A549 (cell line): ENCODE results near the gene PLCD1.

Source experiments
- EP300 ChIP-seq, 2 experiments: fragments of >200 bp; sonication (Bioruptor Twin); formaldehyde crosslinking; IDR thresholded peaks; 2 replicates in 1 of 2; 3 replicates in 1 of 2; pipeline ENCODE4 v1.6.1; 2016 to 2017
- MYC ChIP-seq: IDR thresholded peaks from 2 replicates; pipeline ENCODE4 v1.6.1; 2012; ENCODE audit warnings: mild to moderate bottlenecking, inconsistent platforms, low read length, improper control_type of control experiment, borderline replicate concordance
- NFE2L2 ChIP-seq: fragments of 150-350 bp; conservative IDR thresholded peaks from 2 replicates; pipeline ENCODE4 v1.6.1; 2014; ENCODE audit warnings: low read length
- POLR2A ChIP-seq: IDR thresholded peaks from 2 replicates; pipeline ENCODE4 v1.6.1; 2012; ENCODE audit warnings: mild to moderate bottlenecking, low read length
- REST ChIP-seq: fragments of 200-600 bp; sonication (generic); IDR thresholded peaks from 2 replicates; pipeline ENCODE4 v1.6.1; 2016; ENCODE audit warnings: antibody characterized with exemption, mild to moderate bottlenecking, moderate library complexity
- RFX5 ChIP-seq: fragments of 450-650 bp; IDR thresholded peaks from 2 replicates; pipeline ENCODE4 v1.7.1; 2014; ENCODE audit warnings: antibody characterized with exemption, mild to moderate bottlenecking, moderate library complexity
- SMC3 ChIP-seq: fragments of >200 bp; sonication (Bioruptor Twin); formaldehyde crosslinking; IDR thresholded peaks from 3 replicates; pipeline ENCODE4 v1.6.1; 2018; ENCODE audit warnings: inconsistent platforms
- SREBF2 ChIP-seq: fragments of 450-650 bp; IDR thresholded peaks from 2 replicates; pipeline ENCODE4 v1.6.1; 2014; ENCODE audit warnings: mild to moderate bottlenecking, moderate library complexity
- USF2 ChIP-seq: fragments of 450-650 bp; IDR thresholded peaks from 2 replicates; pipeline ENCODE4 v1.6.1; 2014; ENCODE audit warnings: antibody characterized with exemption
- ZFP36 ChIP-seq: fragments of 450-650 bp; IDR thresholded peaks from 2 replicates; pipeline ENCODE4 v1.6.1; 2014; ENCODE audit warnings: borderline replicate concordance; ENCODE audit not compliant: partially characterized antibody
- ZSCAN20 ChIP-seq: fragments of 250-450 bp; sonication (Bioruptor Pico); IDR thresholded peaks from 2 replicates; pipeline ENCODE4 v1.8.0; 2022; ENCODE audit warnings: mild to moderate bottlenecking, moderate library complexity
- TF ChIP-seq, protein P1 (sequence below): fragments of >200 bp; sonication (Bioruptor Twin); formaldehyde crosslinking; IDR thresholded peaks from 3 replicates; pipeline ENCODE4 v1.5.1; 2016

- TF ChIP-seq, protein P1, sequence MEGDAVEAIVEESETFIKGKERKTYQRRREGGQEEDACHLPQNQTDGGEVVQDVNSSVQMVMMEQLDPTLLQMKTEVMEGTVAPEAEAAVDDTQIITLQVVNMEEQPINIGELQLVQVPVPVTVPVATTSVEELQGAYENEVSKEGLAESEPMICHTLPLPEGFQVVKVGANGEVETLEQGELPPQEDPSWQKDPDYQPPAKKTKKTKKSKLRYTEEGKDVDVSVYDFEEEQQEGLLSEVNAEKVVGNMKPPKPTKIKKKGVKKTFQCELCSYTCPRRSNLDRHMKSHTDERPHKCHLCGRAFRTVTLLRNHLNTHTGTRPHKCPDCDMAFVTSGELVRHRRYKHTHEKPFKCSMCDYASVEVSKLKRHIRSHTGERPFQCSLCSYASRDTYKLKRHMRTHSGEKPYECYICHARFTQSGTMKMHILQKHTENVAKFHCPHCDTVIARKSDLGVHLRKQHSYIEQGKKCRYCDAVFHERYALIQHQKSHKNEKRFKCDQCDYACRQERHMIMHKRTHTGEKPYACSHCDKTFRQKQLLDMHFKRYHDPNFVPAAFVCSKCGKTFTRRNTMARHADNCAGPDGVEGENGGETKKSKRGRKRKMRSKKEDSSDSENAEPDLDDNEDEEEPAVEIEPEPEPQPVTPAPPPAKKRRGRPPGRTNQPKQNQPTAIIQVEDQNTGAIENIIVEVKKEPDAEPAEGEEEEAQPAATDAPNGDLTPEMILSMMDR = no peak
- TF ChIP-seq NFE2L2 (no peak), RFX5 (no peak), POLR2A (no peak), USF2 (no peak), SREBF2 (no peak), REST (no peak), SMC3 (no peak), MYC (no peak), EP300 (IDR thresholded peaks at IDR 0.05) (no peak), ZSCAN20 (CRISPR knock-in tag) (no peak), ZFP36 (no peak)
Measured at GRCh38 chr3:37984596-37984995, 44.8 kb downstream of the PLCD1 start.
